Colonic mucosa (tissue), 4 donors: ENCODE results near the gene SGPL1. TPM values are rescaled to one million over a fixed set of nuclear protein-coding genes. Genes with fewer than 3 reads are reported as not detected.

Experiments
- DNase-seq: peaks from one replicate; pipeline ENCODE4 v3.0.0-alpha.2; 2020
- H3K27ac ChIP-seq: fragments of 200-600 bp; one replicate; pipeline ENCODE4 v1.8.0; 2021
- H3K27me3 ChIP-seq: fragments of 200-600 bp; one replicate; pipeline ENCODE4 v1.8.0; 2021
- H3K36me3 ChIP-seq: fragments of 200-600 bp; one replicate; pipeline ENCODE4 v1.8.0; 2021
- H3K4me1 ChIP-seq: fragments of 200-600 bp; one replicate; pipeline ENCODE4 v1.8.0; 2021; ENCODE audit warnings: mild to moderate bottlenecking
- H3K4me3 ChIP-seq: fragments of 200-600 bp; one replicate; pipeline ENCODE4 v1.8.0; 2021
- H3K9ac ChIP-seq, 2 donors: one replicate each; pipeline ENCODE4 v1.7.0; 2013; ENCODE audit warnings: control low read depth in 2 of 2, low read depth in 2 of 2, low read length in 2 of 2
- H3K9me3 ChIP-seq: fragments of 200-600 bp; one replicate; pipeline ENCODE4 v1.8.0; 2021
- CTCF ChIP-seq: fragments of 200-600 bp; IDR thresholded peaks from one replicate; pipeline ENCODE4 v1.8.0; 2022; ENCODE audit warnings: antibody characterized with exemption, mild to moderate bottlenecking
- intact Hi-C: fragments of 100-400 bp; cut with DNase I; formaldehyde crosslinking; loops from one replicate; pipeline ENCODE4 v1.14.1; 2022
- total RNA-seq, 2 donors: library from RNA; stranded (reverse); fragmentation: NEBNext Ultra II Directional in 1 of 2; extraction: Animal tissue kit (Norgen Biotek cat#: 25700) in 1 of 2; gene quantifications; one replicate each; pipeline ENCODE4 v1.2.1, GENCODE V29; 2021
- donor health status: healthy.
- donor health status: DM: no; HTN: no; CAD: no.
- donor health status: DM: no; HTN: no; CAD: no.

The SGPL1 gene
- total RNA-seq, 2 donors from 2014 or later, result 59.8 to 67.6 TPM

DNA sequence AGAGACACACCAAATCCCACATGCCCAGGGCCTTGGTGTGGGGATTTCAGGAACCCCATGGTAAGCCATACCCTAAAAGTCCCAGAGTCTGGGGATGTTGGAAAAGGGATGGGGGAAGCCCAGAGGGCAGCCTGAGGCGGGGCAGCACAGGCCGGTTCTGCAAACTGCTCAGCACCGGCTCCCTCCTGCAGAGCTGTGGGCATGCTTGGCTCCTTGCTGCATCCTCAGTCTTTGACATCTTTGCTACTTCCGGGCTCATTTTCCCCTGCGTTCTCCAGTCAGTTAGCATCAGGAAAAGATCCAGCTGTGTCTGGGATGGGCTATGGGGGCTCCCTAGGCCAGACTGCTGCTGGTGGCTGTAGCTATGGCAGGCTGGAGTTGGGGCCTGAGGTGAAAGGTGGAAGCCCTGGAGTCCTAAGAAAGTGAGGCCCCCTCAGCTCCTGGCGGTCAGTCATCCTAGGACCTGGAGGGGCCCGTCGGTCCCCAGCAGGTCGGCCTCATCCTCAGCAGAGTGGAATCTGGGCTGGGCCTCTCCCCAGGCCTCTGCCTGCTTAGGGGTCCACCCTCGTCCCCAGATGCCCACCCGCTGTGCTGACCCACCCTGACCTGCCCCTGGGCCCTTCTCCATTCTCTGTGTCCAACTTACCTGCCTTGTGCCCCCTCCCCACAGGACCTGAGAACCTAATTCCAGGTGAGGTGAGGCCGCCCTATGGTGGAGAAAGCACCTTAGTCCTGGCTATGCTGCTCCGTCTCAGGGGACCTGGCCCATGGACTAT, 39.9 kb upstream of the SGPL1 start:
- DNase-seq, result no peak
- H3K9ac ChIP-seq, result no peak overlapping the region
- H3K9me3 ChIP-seq, result no peaks in the 10 kb centered on the region
- H3K27me3 ChIP-seq, result no peaks in the 10 kb centered on the region
- H3K4me3 ChIP-seq, result no peak overlapping the region
- TF ChIP-seq CTCF, result no peak
- intact Hi-C loops, result no loop called here
- no peaks in the 10 kb centered on the region for H3K36me3 ChIP-seq
- H3K4me1 ChIP-seq, result no peaks in the 10 kb centered on the region
- no peak overlapping the region for H3K27ac ChIP-seq

GRCh38 chr10:70776455-70777005, 39.2 kb upstream of the SGPL1 start:
- no peak for DNase-seq
- no peaks in the 10 kb centered on the region for H3K27me3 ChIP-seq
- H3K9ac ChIP-seq, result no peak overlapping the region
- intact Hi-C loops, result no loop called here
- H3K9me3 ChIP-seq, result no peaks in the 10 kb centered on the region
- H3K4me1 ChIP-seq, result no peaks in the 10 kb centered on the region
- no peaks in the 10 kb centered on the region for H3K36me3 ChIP-seq
- no peak overlapping the region for H3K4me3 ChIP-seq
- H3K27ac ChIP-seq, result no peak overlapping the region
- no peak for TF ChIP-seq CTCF

- Histone ChIP-seq H3K9me3 (no peaks in the 10 kb centered on the region), H3K36me3 (no peaks in the 10 kb centered on the region), H3K27me3 (no peaks in the 10 kb centered on the region), H3K27ac (no peak overlapping the region), H3K4me1 (no peaks in the 10 kb centered on the region), H3K4me3 (no peak overlapping the region), H3K9ac (no peak overlapping the region)
- no peak for TF ChIP-seq CTCF
- DNase-seq, result no peak
- intact Hi-C loops, result no loop called here
Measured at GRCh38 chr10:70777063-70777875, 38.5 kb upstream of the SGPL1 start.

- Histone ChIP-seq H3K4me1 (no peaks in the 10 kb centered on the region), H3K4me3 (no peak overlapping the region), H3K9me3 (no peaks in the 10 kb centered on the region), H3K36me3 (no peaks in the 10 kb centered on the region), H3K9ac (no peak overlapping the region), H3K27me3 (no peaks in the 10 kb centered on the region), H3K27ac (no peak overlapping the region)
- no peak for DNase-seq
- no peak for TF ChIP-seq CTCF
- intact Hi-C loops, result no loop called here
Measured at GRCh38 chr10:70778267-70778924, 37.4 kb upstream of the SGPL1 start.

GRCh38 chr10:70779088-70779487, 36.7 kb upstream of the SGPL1 start:
- no peaks in the 10 kb centered on the region for H3K9me3 ChIP-seq
- H3K36me3 ChIP-seq, result no peaks in the 10 kb centered on the region
- H3K4me3 ChIP-seq, result no peak overlapping the region
- TF ChIP-seq CTCF, result no peak
- intact Hi-C loops, result no loop called here
- H3K4me1 ChIP-seq, result no peaks in the 10 kb centered on the region
- H3K27ac ChIP-seq, result no peak overlapping the region
- no peaks in the 10 kb centered on the region for H3K27me3 ChIP-seq
- no peak for DNase-seq
- H3K9ac ChIP-seq, result no peak overlapping the region
